Progenitor cell of endocrine pancreas (in vitro differentiated cells): ENCODE results near the gene ZDHHC24. TPM values are rescaled to one million over a fixed set of nuclear protein-coding genes. Genes with fewer than 3 reads are reported as not detected.

Experiments
- DNase-seq: peaks from one replicate; pipeline ENCODE4 v3.0.0; 2021; ENCODE audit warnings: low spot score; ENCODE audit not compliant: unreplicated experiment
- H3K27ac Mint-ChIP-seq: 2 replicates; pipeline ENCODE4 v1.8.0; 2021; ENCODE audit warnings: mild to moderate bottlenecking, moderate library complexity, mixed read lengths
- H3K27me3 Mint-ChIP-seq: 2 replicates; pipeline ENCODE4 v1.8.0; 2021; ENCODE audit warnings: mixed read lengths
- H3K36me3 Mint-ChIP-seq: 2 replicates; pipeline ENCODE4 v1.8.0; 2022; ENCODE audit warnings: mixed read lengths; ENCODE audit not compliant: insufficient read depth
- H3K4me1 Mint-ChIP-seq: 2 replicates; pipeline ENCODE4 v1.8.0; 2021; ENCODE audit warnings: low read depth, mixed read lengths
- H3K4me3 Mint-ChIP-seq: 2 replicates; pipeline ENCODE4 v1.8.0; 2021; ENCODE audit warnings: low read depth, mild to moderate bottlenecking, moderate library complexity, mixed read lengths
- H3K9me3 Mint-ChIP-seq: 2 replicates; pipeline ENCODE4 v1.8.0; 2021; ENCODE audit warnings: low read depth, mixed read lengths
- CTCF ChIP-seq: fragments of 200-600 bp; sonication (generic); IDR thresholded peaks from one replicate; pipeline ENCODE4 v1.5.0; 2021; ENCODE audit warnings: antibody characterized with exemption, mild to moderate bottlenecking; ENCODE audit not compliant: unreplicated experiment
- total RNA-seq: library from RNA; stranded (reverse); gene quantifications from 2 replicates; pipeline ENCODE4 v1.2.1, GENCODE V29; 2021

Gene ZDHHC24
- total RNA-seq, 1 donor from 2014 or later, result 9.7 TPM

DNA sequence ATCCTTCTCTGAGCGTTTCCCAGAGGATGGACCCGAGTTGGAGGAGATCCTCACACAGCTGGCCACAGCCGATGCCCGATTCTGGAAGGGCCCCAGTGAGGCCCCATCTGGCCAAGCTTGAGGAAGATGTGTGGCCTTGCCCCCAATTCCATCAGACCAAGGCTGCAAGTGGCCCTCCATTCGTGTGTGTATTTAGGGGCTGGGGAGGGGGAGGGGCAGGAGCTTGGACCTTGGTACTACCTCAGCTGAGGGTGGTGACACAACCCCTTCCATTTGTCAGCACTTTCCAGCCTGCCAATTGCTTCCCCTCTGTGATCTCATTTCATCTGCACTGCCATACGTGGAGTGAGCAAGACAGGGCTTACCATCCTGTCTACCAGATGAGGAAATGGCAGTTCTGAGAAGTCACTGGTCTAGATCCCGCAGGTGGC lies 36.7 kb downstream of the ZDHHC24 start:
- peaks cover 11% of the 10 kb centered on the region for H3K36me3 Mint-ChIP-seq
- H3K9me3 Mint-ChIP-seq, result no peaks in the 10 kb centered on the region
- H3K27me3 Mint-ChIP-seq, result no peaks in the 10 kb centered on the region
- H3K4me1 Mint-ChIP-seq, result peaks cover 7% of the 10 kb centered on the region
- TF ChIP-seq CTCF, result no peak
- no peak overlapping the region for H3K27ac Mint-ChIP-seq
- DNase-seq, result no peak
- no peak overlapping the region for H3K4me3 Mint-ChIP-seq

- TF ChIP-seq CTCF, result no peak
- no peak for DNase-seq
- Mint-ChIP-seq H3K27ac (no peak overlapping the region), H3K27me3 (no peaks in the 10 kb centered on the region), H3K4me3 (no peak overlapping the region), H3K9me3 (no peaks in the 10 kb centered on the region), H3K36me3 (peaks cover 17% of the 10 kb centered on the region), H3K4me1 (no peaks in the 10 kb centered on the region)
These were observed 40.5 kb downstream of the ZDHHC24 start for GRCh38 chr11:66505276-66505816.

GRCh38 chr11:66498506-66498905 lies 47.3 kb downstream of the ZDHHC24 start:
- Mint-ChIP-seq H3K27ac (no peak overlapping the region), H3K9me3 (no peaks in the 10 kb centered on the region), H3K4me1 (no peaks in the 10 kb centered on the region), H3K4me3 (no peak overlapping the region), H3K36me3 (peaks cover 16% of the 10 kb centered on the region), H3K27me3 (no peaks in the 10 kb centered on the region)
- TF ChIP-seq CTCF, result no peak
- DNase-seq, result no peak

DNA sequence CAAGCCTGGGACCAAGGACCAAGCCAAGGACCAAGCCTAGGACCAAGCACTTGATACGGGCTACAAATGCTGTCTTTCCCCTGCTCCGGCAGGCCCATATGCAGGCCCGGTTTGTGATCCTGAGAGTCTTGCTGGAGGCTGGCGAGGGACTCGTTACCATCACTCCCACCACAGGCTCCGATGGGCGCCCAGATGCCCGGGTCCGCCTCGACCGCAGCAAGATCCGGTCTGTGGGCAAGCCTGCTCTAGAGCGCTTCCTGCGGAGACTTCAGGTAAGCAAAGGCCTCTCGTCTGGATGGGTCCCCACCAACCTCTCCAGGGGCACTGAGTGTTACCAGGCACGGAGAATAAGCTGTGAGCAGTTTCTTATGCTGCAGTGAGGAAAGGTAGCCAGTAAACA lies 48.6 kb downstream of the ZDHHC24 start:
- Mint-ChIP-seq H3K27ac (no peak overlapping the region), H3K4me3 (no peak overlapping the region), H3K36me3 (peaks cover 19% of the 10 kb centered on the region), H3K9me3 (no peaks in the 10 kb centered on the region), H3K27me3 (no peaks in the 10 kb centered on the region), H3K4me1 (no peaks in the 10 kb centered on the region)
- no peak for TF ChIP-seq CTCF
- no peak for DNase-seq

GRCh38 chr11:66495401-66495854 lies 50.4 kb downstream of the ZDHHC24 start:
- Mint-ChIP-seq H3K4me3 (no peak overlapping the region), H3K27me3 (no peaks in the 10 kb centered on the region), H3K4me1 (no peaks in the 10 kb centered on the region), H3K36me3 (peaks cover 14% of the 10 kb centered on the region), H3K9me3 (no peaks in the 10 kb centered on the region), H3K27ac (no peak overlapping the region)
- TF ChIP-seq CTCF, result peak; percentile 48
- DNase-seq, result no peak
